Activated naive CD8-positive, alpha-beta T cell treated with anti-CD3 and anti-CD28 coated beads, Interleukin-2, amount 50 U/mL, for 24 hours (primary cell): ENCODE results near the gene LRRC51.
A peak's percentile ranks its signal among the peaks of the same experiment; 100 is the strongest.
"Not testable (repeated sequence)": the region's sequence is repeated elsewhere in the genome, so short reads cannot be mapped to it uniquely, and the experiment has no call there.

Experiments used
- ATAC-seq: fragments of 150-1000 bp; cut with Tn5 transposase; one replicate; pipeline ENCODE4 v1.10.0; 2021
- DNase-seq: peaks from one replicate; pipeline ENCODE4 v3.0.0; 2021
- H3K27ac Mint-ChIP-seq: one replicate; pipeline ENCODE4 v1.8.0; 2021; ENCODE audit warnings: mild to moderate bottlenecking, mixed read lengths
- H3K27me3 Mint-ChIP-seq: one replicate; pipeline ENCODE4 v1.8.0; 2021; ENCODE audit warnings: mixed read lengths
- H3K36me3 Mint-ChIP-seq: one replicate; pipeline ENCODE4 v1.8.0; 2021; ENCODE audit warnings: low read depth, mixed read lengths
- H3K4me1 Mint-ChIP-seq: one replicate; pipeline ENCODE4 v1.8.0; 2021; ENCODE audit warnings: mixed read lengths
- H3K4me3 Mint-ChIP-seq: one replicate; pipeline ENCODE4 v1.8.0; 2021; ENCODE audit warnings: mild to moderate bottlenecking, moderate library complexity, mixed read lengths
- H3K9me3 Mint-ChIP-seq: one replicate; pipeline ENCODE4 v1.8.0; 2021; ENCODE audit warnings: mixed read lengths

Gene LRRC51

DNA sequence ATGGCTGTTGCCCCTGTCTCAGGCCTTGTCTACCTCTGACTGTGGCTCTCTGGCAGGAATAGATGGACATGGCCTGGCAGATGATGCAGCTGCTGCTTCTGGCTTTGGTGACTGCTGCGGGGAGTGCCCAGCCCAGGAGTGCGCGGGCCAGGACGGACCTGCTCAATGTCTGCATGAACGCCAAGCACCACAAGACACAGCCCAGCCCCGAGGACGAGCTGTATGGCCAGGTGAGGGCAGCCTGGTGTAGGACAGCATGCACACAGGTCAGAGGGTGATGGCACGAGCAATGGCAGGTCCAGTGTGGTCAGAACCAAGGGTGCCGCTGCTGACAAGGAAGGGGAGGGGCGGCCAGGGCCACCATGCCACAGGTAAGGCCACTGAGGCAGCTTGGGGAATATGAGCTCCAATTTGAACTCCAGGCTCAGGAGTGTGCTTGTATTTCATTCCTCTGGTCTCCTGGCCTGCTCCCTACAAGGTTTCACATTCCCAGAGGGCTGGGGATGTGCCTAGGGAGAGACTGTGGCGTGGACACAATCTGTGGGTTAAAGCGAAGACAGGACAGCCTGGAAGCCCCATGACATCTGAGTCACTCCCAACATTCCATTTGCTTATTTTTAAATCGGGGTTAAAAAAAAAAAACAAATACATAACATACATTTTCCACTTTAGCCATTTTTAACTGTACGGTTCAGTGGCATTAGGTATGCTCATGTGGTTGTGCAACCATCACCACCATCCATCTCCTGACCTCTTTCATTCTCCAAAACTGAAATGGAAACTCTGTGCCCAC is 55.4 kb downstream of the LRRC51 start:
- H3K27ac Mint-ChIP-seq = no peak overlapping the region
- DNase-seq (no peak), ATAC-seq (peak; percentile 14)
- no peaks in the 10 kb centered on the region for H3K36me3 Mint-ChIP-seq
- no peak overlapping the region for H3K4me3 Mint-ChIP-seq
- no peaks in the 10 kb centered on the region for H3K9me3 Mint-ChIP-seq
- H3K4me1 Mint-ChIP-seq = peaks cover 12% of the 10 kb centered on the region
- peaks cover 11% of the 10 kb centered on the region for H3K27me3 Mint-ChIP-seq

DNA sequence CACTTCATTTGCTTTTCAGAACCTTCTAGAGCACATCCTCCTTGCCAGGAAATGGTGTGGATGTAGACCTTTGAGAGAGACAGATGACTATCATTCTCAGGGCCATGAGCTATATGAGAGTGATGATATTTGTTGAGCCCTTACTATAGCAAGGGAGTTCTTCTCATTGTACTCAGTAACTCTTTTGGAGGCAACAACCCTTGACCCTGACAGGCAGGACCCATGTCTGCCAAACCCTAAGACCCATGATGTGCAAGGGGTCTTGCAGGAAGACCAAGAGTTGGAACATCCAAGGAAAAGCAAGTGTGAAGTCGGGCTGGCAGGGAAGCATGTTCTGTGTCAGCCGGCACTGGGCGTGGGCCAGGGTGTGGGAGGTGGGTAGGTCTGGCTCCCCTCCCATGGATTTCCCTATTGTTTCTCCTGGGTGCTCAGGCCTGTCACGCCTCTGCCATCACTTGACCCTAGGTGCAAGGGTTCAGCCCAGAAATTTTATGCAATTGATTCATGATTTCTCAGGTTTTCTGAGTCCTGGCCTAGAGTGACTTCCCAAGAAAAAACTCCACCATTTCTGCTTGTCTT is 56.1 kb downstream of the LRRC51 start:
- peaks cover 13% of the 10 kb centered on the region for H3K27me3 Mint-ChIP-seq
- no peaks in the 10 kb centered on the region for H3K36me3 Mint-ChIP-seq
- ATAC-seq (no peak), DNase-seq (no peak)
- H3K27ac Mint-ChIP-seq = no peak overlapping the region
- no peaks in the 10 kb centered on the region for H3K9me3 Mint-ChIP-seq
- no peak overlapping the region for H3K4me3 Mint-ChIP-seq
- H3K4me1 Mint-ChIP-seq = peaks cover 19% of the 10 kb centered on the region

DNA sequence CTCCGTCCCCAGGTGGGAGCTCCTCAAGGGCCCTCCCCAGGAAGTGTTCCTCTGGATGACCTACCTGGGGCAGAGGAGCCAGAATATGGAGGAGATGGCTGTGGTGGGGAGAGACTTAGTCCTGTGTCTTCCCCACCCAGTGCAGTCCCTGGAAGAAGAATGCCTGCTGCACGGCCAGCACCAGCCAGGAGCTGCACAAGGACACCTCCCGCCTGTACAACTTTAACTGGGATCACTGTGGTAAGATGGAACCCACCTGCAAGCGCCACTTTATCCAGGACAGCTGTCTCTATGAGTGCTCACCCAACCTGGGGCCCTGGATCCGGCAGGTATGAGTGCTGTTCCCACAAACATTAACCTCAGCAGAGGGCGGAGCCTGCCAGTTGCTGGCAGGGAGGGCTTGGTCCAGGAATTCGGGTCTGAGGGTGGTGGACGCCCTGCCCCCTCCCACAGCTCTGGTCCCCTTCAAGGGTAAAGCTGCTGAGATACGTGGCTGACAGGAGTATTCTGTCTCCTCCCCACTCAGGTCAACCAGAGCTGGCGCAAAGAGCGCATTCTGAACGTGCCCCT is 58.3 kb downstream of the LRRC51 start:
- DNase-seq = no peak
- Mint-ChIP-seq H3K4me3 (no peak overlapping the region), H3K27me3 (peaks cover 10% of the 10 kb centered on the region), H3K27ac (no peak overlapping the region), H3K9me3 (no peaks in the 10 kb centered on the region), H3K4me1 (peaks cover 27% of the 10 kb centered on the region), H3K36me3 (no peaks in the 10 kb centered on the region)
- ATAC-seq = no peak

DNA sequence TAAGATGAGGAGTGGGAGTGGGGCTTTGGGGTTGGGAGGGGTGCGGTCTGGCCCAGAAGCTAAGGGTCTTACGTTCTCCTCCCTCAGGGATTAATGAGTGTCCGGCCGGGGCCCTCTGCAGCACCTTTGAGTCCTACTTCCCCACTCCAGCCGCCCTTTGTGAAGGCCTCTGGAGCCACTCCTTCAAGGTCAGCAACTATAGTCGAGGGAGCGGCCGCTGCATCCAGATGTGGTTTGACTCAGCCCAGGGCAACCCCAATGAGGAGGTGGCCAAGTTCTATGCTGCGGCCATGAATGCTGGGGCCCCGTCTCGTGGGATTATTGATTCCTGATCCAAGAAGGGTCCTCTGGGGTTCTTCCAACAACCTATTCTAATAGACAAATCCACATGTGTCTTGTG is 58.9 kb downstream of the LRRC51 start:
- Mint-ChIP-seq H3K36me3 (no peaks in the 10 kb centered on the region), H3K4me3 (no peak overlapping the region), H3K4me1 (peaks cover 27% of the 10 kb centered on the region), H3K9me3 (no peaks in the 10 kb centered on the region), H3K27me3 (peaks cover 10% of the 10 kb centered on the region), H3K27ac (no peak overlapping the region)
- DNase-seq (no peak), ATAC-seq (no peak)

DNA sequence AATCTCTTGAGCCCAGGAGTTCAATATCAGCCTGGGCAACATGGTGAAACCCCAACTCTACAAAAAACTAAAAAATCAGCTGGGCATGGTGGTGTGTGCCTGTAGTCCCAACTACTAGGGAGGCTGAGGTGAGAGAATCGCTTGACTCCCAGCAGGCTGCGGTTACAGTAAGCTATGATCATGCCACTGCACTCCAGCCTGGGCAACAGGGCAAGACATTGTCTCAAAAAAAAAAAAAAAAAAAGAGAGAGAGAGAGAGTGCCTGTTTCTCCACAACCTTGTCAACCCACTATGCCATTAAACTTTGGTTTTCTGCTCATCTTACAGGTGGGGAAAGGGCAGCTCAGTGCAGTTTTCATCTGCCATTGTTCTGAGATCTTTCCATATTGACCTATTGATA is 60.0 kb downstream of the LRRC51 start:
- H3K27me3 Mint-ChIP-seq = peaks cover 9% of the 10 kb centered on the region
- H3K27ac Mint-ChIP-seq = peak overlapping the region; percentile 17
- DNase-seq (no peak), ATAC-seq (no peak)
- H3K36me3 Mint-ChIP-seq = no peaks in the 10 kb centered on the region
- no peaks in the 10 kb centered on the region for H3K9me3 Mint-ChIP-seq
- peaks cover 27% of the 10 kb centered on the region for H3K4me1 Mint-ChIP-seq
- no peak overlapping the region for H3K4me3 Mint-ChIP-seq

DNA sequence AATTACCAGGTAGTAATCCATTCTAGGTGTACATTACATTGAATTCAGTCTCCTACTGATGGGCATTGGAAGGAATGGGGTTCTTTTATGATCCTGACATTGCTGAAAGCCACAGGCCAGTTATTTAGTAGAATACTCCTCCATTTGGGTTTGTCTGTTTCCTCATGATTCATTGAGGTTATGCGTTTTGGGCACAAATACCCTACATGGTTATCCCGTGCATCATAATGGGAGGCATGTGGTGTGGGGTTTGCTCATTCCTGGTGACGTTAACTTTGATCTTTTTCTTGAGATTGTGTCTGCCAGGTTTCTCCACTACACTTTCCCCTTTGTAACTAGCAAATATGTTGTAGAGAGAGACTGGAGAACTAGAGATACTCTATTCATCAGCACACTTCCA is 60.4 kb downstream of the LRRC51 start:
- peak overlapping the region; percentile 17 for H3K27ac Mint-ChIP-seq
- DNase-seq = peak; percentile 19
- no peaks in the 10 kb centered on the region for H3K9me3 Mint-ChIP-seq

DNA sequence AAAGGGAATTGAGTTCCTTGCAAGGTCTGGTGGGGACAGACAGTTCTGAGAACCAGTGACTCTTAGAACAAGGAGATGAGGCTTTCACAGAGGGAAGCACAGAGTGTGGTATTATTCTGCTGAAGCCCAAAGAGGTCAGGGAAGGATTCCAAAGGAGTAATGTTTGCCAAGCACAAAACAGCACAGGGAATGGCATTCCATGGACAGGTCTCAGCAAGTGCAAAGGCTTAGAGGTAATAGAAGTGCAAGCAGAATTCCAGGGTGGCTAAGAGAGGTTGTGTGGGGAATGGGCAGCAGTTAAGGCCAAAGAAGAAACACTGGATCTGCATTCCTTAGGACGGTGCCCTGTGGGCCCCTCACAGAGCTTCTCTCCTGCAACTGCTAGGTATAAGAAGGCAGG is 61.4 kb downstream of the LRRC51 start:
- H3K27me3 Mint-ChIP-seq, H3K27ac Mint-ChIP-seq, DNase-seq, H3K4me3 Mint-ChIP-seq, ATAC-seq, H3K36me3 Mint-ChIP-seq, H3K9me3 Mint-ChIP-seq: not testable (repeated sequence)
- H3K4me1 Mint-ChIP-seq = peaks cover 24% of the 10 kb centered on the region

More for the DNA sequence above, 60.4 kb downstream of the LRRC51 start:
- peak; percentile 84 for ATAC-seq
- Mint-ChIP-seq H3K27me3 (peaks cover 9% of the 10 kb centered on the region), H3K4me3 (no peak overlapping the region), H3K36me3 (no peaks in the 10 kb centered on the region), H3K4me1 (peaks cover 27% of the 10 kb centered on the region)

DNA sequence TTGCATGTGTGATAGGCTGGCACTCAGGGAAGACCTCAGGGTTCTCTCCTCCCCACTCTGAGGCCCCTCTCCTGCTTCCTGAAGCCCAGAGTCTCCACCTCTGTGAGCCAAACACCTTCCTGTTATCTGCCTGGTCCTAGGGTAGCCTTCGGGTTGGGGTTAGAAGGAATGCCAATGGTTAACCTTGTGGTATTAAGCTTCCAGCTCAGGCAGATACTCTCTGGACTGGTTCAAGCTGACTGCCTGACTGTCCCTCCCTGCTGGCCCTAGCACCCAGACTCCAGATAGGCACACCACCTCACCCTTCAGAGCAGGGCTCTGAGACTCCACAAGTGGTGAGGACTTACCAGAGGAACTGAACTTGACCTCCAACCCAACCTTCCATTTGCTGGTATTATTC is 61.9 kb downstream of the LRRC51 start:
- not testable (repeated sequence) for H3K27me3 Mint-ChIP-seq, H3K27ac Mint-ChIP-seq, H3K9me3 Mint-ChIP-seq, ATAC-seq, H3K4me3 Mint-ChIP-seq, DNase-seq, H3K36me3 Mint-ChIP-seq
- peaks cover 24% of the 10 kb centered on the region for H3K4me1 Mint-ChIP-seq

DNA sequence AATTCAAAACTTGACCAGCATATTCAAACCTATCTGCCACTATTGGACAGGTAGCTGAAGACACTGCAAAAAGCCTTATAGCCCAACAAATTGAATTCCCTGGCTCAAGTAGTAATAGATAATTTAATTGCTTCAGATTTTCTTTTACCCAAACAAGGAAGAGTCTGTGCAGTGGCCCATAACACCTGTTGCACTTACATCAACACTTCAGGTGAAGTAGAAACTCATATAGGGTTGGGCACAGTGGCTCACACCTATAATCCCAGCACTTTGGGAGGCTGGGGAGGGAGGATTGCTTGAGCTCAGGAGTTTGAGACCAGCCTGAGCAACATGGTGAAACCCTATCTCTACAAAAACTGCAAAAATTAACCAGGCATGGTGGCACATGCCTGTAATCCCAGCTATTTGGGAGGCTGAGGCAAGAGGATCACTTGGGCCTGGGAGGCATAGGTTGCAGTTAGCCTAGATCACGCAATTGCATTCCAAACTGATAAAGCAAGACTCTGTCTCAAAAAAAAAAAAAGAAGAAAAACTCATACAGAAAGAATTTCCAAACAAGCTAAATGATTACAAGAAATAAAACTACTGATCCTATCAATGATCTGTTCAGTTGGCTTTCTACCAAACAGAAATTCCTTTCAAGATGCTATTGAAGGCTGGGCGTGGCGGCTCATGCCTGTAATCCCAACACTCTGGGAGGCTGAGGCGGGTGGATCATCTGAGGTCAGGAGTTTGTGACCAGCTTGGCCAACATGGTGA is 64.3 kb downstream of the LRRC51 start:
- Mint-ChIP-seq H3K27me3 (peaks cover 6% of the 10 kb centered on the region), H3K4me3 (no peak overlapping the region), H3K9me3 (no peaks in the 10 kb centered on the region), H3K27ac (no peak overlapping the region), H3K4me1 (peaks cover 21% of the 10 kb centered on the region), H3K36me3 (no peaks in the 10 kb centered on the region)
- no peak for ATAC-seq
- DNase-seq = no peak
